Activated B cell treated with CpG ODN at 0.5 μM for 24 hours (primary cell): ENCODE results near the gene TIMP3. TPM values are rescaled to one million over a fixed set of nuclear protein-coding genes. Genes with fewer than 3 reads are reported as not detected.

ENCODE experiments used
- ATAC-seq: fragments of 200-7000 bp; cut with Tn5 transposase; one replicate; pipeline ENCODE4 v1.10.0; 2021; ENCODE audit warnings: low read depth, mild to moderate bottlenecking, moderate library complexity
- CTCF ChIA-PET: fragments of 350-600 bp; sonication (Branson Sonifier 250); formaldehyde crosslinking; loops from one replicate; lab custom pipeline; 2021; ENCODE audit warnings: antibody characterized with exemption; lab: Charles Lee
- POLR2A ChIA-PET: fragments of 350-600 bp; sonication (Branson Sonifier 250); formaldehyde crosslinking; loops from one replicate; lab custom pipeline; 2021; ENCODE audit warnings: antibody characterized with exemption; lab: Charles Lee
- DNase-seq: peaks from one replicate; pipeline ENCODE4 v3.0.0; 2022
- H3K27ac Mint-ChIP-seq: one replicate; pipeline ENCODE4 v1.8.0; 2020; ENCODE audit warnings: mixed read lengths
- H3K27me3 Mint-ChIP-seq: one replicate; pipeline ENCODE4 v1.8.0; 2021; ENCODE audit warnings: mixed read lengths
- H3K36me3 Mint-ChIP-seq: one replicate; pipeline ENCODE4 v1.8.0; 2021; ENCODE audit warnings: low read depth, mixed read lengths
- H3K4me1 Mint-ChIP-seq: one replicate; pipeline ENCODE4 v1.8.0; 2021; ENCODE audit warnings: mixed read lengths
- H3K4me3 Mint-ChIP-seq: one replicate; pipeline ENCODE4 v1.8.0; 2020; ENCODE audit warnings: mild to moderate bottlenecking, mixed read lengths
- H3K9me3 Mint-ChIP-seq: one replicate; pipeline ENCODE4 v1.8.0; 2020; ENCODE audit warnings: mixed read lengths
- CTCF ChIP-seq: fragments of 200-600 bp; IDR thresholded peaks from one replicate; pipeline ENCODE4 v1.8.0; 2022; ENCODE audit warnings: antibody characterized with exemption, mild to moderate bottlenecking
- intact Hi-C: fragments of 100-400 bp; cut with micrococcal nuclease; formaldehyde crosslinking; loops from one replicate; pipeline ENCODE4 v1.15.1; 2024
- total RNA-seq: library from RNA; stranded (reverse); gene quantifications from 2 replicates; pipeline ENCODE4 v1.2.3, GENCODE V29; 2022

Gene TIMP3
- total RNA-seq, 1 donor from 2014 or later, result not detected

- no peak for TF ChIP-seq CTCF
- intact Hi-C loops, result no loop called here
- ChIA-PET CTCF (interaction anchor here (1.4 kb wide), 1 partner anchor 18 kb away, joined by 3 read pairs; no protein-coding TSS in a partner anchor), POLR2A (interaction anchor here (0.6 kb wide), 1 partner anchor 160 kb away, joined by 6 read pairs; no protein-coding TSS in a partner anchor)
- Mint-ChIP-seq H3K27me3 (peaks cover 13% of the 10 kb centered on the region), H3K4me1 (no peaks in the 10 kb centered on the region), H3K4me3 (no peak overlapping the region), H3K9me3 (no peaks in the 10 kb centered on the region), H3K36me3 (no peaks in the 10 kb centered on the region), H3K27ac (no peak overlapping the region)
- ATAC-seq (no peak), DNase-seq (no peak)
Measured at GRCh38 chr22:32794449-32795213, 6.9 kb upstream of the TIMP3 start.

GRCh38 chr22:32795214-32795596 is 6.3 kb upstream of the TIMP3 start:
- ATAC-seq (no peak), DNase-seq (no peak)
- TF ChIP-seq CTCF, result no peak
- Mint-ChIP-seq H3K27ac (no peak overlapping the region), H3K36me3 (no peaks in the 10 kb centered on the region), H3K4me3 (no peak overlapping the region), H3K9me3 (no peaks in the 10 kb centered on the region), H3K4me1 (no peaks in the 10 kb centered on the region), H3K27me3 (peaks cover 18% of the 10 kb centered on the region)
- intact Hi-C loops, result no loop called here
- ChIA-PET POLR2A (interaction anchor here (0.6 kb wide), 1 partner anchor 159 kb away, joined by 6 read pairs; no protein-coding TSS in a partner anchor), CTCF (no interaction called here)

GRCh38 chr22:32796865-32797573 is 4.5 kb upstream of the TIMP3 start:
- no peak for TF ChIP-seq CTCF
- Mint-ChIP-seq H3K4me3 (no peak overlapping the region), H3K4me1 (peaks cover 4% of the 10 kb centered on the region), H3K36me3 (no peaks in the 10 kb centered on the region), H3K9me3 (no peaks in the 10 kb centered on the region), H3K27me3 (peaks cover 26% of the 10 kb centered on the region), H3K27ac (no peak overlapping the region)
- POLR2A ChIA-PET, result no interaction called here
- intact Hi-C loops, result loop anchor here (2.0 kb wide), 1 partner anchor 136 kb away; no protein-coding TSS in a partner anchor
- no peak for DNase-seq
- CTCF ChIA-PET, result interaction anchor here (0.7 to 2.6 kb wide), 5 partner anchors 14 to 820 kb away, joined by 3 to 15 read pairs (median 3); no protein-coding TSS in a partner anchor
- ATAC-seq, result no peak

- peaks cover 8% of the 10 kb centered on the region for H3K4me1 Mint-ChIP-seq
- DNase-seq, result no peak
- intact Hi-C loops, result no loop called here
- CTCF ChIA-PET, result no interaction called here
- H3K27me3 Mint-ChIP-seq, result peaks cover 47% of the 10 kb centered on the region
- POLR2A ChIA-PET, result no interaction called here
- ATAC-seq, result no peak
- TF ChIP-seq CTCF, result no peak
- H3K36me3 Mint-ChIP-seq, result no peaks in the 10 kb centered on the region
- no peaks in the 10 kb centered on the region for H3K9me3 Mint-ChIP-seq
- H3K27ac Mint-ChIP-seq, result no peak overlapping the region
- H3K4me3 Mint-ChIP-seq, result no peak overlapping the region
Measured at GRCh38 chr22:32799496-32799895, 2.0 kb upstream of the TIMP3 start.
